Measurements from ENCODE around the gene CCDC102B.
"Not testable (repeated sequence)": the region's sequence is repeated elsewhere in the genome, so short reads cannot be mapped to it uniquely, and the experiment has no call there.

Gene CCDC102B

DNA sequence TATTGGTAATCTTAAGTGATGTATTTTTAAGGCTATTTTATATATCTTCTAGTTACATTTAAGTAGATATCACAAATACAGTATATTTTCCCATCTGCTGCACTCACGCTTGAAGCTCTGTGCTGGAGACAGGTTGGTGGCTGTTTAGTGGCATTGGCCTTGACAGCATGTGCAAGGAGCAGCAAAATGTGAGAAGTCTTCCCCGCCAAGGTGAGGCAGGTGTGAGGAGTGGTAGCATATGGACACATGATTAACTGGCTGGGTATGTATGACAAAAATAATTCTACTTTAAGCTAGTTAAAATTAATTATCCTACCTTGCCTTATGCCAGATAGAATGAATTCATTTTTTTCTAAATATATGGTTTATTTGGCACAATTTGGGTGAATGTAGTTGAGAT is 117.2 kb downstream of the CCDC102B start:
- no peak for DNase-seq

DNA sequence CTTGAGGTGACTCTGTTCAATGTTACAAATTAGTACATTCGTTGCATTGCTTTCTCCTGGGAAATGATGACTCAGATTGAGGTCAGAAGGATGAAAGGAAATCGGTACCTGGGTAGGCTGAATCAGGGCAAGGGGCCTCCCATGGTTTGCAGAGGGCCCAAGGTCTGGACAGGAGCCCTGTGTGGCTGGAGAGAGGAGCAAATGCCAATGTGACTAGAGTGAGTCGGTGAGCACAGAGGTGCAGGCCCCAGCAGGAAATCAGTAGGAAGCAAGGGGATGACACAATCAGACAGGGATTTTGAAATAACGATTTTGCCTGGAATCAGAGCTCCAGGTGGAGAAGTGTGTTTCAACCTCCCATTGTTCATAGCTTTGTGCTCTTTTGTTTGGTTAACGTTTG is 118.9 kb downstream of the CCDC102B start:
- DNase-seq: no peak

DNA sequence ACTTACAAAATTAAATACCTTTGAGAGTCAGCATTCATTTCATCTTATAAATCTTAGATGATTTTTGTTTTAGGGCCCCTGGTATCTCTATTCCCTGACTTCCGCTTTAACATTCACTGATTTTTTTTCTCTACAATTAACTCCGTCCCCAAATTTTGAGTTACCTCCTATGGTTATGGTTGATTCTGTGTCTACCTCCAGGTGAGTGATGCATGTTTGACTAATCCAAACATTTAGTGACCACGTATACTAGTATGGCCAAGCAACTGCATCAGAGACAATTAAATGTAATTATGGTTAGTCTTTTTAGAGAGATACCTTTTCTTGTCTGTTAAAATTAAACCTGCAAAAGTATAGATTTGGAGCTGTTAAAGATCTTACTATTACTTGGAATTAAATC is 120.3 kb downstream of the CCDC102B start:
- no peak for DNase-seq

DNA sequence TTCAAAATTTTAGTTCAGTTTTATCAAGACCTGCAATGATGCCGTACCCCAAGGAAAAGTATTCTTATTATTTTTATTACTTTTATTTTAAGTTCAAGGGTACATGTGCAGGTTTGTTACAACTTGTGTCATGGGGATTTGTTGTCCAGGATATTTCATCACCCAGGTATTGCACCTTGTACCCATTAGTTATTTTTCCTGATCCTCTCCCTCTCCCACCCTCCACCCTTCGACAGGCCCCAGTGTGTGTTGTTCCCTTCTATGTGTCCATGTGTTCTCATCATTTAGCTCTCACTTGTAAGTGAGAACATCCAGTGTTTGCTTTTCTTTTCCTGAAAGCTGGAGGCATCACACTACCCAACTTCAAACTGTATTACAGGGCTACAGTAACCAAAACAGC is 122.0 kb downstream of the CCDC102B start:
- no peak for DNase-seq

DNA sequence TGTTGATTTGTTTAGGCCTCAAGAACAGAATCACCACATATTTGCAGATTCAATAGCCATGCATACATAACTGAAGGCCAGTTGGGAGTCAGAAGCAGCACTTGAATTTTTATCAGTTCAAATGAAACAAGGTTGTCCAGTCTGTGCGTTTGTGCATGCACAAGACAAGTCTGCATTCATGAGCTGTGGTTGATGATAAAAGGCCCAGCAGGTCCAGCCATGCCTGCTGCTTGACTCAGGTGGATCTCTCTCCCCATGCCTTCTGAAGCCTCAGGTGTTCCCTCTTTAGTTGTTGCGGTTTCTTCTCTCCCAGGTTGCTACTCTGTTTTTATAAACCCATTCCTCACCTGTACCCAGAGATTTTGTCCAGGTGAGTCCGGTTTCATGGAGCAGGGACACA is 124.5 kb downstream of the CCDC102B start:
- DNase-seq: no peak

DNA sequence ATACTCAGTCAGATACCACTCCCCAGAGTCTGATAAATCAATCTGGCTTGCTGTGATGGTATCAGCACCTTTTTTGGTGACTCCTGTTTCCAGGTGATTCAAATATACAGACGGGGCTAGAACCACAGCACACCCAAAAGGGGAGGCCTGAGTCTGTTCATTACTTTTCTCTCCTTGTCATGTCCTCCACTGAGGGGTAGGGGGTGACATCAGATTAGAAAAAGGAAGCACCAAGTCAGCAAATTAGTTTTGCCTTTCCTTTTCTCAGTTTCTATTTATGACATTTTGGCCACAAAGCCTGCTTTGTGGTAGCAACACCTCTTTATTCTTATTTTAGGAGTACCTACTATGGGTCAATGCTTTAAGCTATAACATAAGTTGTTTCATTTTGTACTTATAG is 127.4 kb downstream of the CCDC102B start:
- no peak for DNase-seq

DNA sequence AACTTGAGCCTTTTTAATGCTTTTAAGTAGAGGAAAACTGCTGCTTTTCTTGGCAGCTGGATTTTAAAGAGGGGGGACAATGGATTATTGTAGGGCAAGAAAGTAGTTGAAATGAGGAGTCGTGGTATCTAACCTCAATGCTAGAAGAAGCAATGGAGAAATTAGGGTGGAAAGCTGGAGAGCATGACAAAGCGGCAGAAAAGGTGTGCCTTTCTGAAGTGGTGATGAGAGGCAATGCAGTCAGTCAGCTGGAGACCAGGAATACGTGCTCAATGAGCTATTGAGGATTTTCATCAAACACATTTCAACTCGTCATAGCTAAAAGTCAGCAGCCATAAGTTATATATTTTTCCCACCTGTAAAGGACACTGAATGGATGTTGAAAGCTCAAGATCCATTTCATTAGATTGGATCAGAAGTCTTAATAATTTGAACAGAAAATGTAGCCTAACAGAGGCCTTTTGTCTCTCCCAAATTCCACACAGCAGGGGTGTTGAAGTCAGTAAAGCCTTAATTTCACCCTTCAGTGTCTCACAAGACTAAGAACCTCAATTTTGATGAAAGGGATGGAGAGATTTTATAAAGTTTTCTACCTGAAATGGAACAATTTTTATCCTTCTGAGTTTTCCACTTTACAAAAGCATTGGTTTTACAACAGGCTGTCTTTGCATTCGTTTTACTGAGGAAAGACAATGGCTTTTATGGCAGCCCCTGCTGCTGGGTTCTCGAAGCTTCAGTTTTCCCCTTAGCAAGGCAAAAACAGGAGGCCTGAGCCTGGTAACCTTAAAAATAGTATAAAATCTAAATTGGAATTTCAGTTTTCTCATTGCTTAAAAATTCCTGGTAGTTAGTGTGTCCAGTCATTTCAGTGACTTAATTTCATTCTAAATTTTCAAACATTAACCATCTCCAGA is 131.1 kb downstream of the CCDC102B start:
- no peak for DNase-seq

DNA sequence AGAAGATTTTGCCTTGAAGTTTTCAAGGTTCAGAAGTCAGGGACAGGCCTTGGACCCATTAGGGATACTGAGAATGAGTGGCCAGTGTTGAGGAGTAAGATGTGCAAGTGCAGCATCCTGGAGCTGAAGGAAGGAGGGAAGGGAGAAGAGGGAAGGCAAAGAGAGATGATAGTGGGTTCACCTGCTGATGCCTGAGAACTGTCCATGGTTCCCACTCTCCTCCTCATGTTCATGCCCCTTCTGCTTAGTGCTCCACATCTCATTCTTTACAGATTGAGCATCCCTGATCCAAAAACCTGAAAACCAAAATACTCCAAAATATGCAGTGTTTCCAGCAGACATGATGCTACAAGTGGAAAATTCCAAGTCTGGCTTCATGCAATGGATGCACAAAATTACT is 137.8 kb downstream of the CCDC102B start:
- DNase-seq: no peak

DNA sequence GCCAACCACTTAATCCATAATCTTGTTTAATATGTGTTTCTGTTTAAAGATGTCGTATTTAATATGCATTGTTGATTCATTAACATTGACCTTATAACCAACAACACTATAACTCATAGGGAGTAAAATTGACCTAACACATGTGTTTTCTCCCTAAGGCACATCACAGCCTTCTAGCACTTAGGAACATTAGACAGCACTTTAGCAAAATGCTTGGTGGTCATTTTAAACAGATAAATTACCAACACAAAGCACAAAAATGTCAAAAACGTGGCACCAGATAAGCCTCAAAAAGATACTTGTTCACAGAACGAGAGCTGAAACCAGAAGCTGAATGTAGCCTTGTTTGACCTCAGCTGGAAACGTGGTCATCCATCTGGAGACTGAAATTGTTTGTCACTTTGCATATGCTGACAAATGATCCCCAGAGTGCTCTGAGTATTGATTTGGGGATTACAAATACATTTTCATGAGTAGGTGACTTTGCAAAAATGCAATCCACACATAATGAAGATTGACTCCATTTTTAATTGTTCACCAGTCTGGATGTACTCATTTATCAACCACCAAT is 139.2 kb downstream of the CCDC102B start:
- DNase-seq: no peak

DNA sequence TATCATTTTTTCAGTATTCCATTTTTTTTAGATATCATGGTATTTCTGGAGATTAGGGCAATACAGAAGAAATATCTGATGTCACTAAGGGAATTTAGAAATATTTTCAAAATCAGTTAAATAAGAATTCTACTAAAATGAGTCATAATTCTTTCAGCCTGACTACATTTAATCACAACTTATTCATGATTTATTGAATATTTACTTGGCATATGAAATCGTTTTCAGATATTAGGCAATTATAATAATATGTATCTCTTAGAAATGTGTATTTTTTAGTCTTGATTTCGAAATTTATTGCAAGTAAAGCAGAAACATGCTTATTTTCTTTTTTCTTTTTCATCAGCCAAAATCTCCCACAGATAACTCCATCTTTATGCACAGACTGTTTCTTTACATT is 142.2 kb downstream of the CCDC102B start:
- no peak for DNase-seq

DNA sequence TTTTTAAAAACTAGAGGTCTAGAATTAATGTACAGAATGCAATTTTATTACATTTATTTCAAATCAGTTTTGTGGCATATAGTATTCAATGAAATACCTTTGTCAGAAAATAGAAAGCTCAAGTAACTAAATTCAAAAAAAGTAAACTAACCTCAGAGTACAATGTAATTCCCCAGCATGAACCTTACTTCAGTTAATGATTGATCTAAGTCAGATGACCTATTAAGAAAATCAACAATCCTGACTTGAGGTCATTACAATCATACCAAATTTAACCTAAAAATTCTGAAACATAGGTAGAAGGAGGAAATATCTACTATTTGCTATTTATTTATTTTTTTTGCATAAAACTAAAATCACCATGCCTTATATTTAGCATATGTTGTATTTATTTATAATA is 142.9 kb downstream of the CCDC102B start:
- DNase-seq: no peak

DNA sequence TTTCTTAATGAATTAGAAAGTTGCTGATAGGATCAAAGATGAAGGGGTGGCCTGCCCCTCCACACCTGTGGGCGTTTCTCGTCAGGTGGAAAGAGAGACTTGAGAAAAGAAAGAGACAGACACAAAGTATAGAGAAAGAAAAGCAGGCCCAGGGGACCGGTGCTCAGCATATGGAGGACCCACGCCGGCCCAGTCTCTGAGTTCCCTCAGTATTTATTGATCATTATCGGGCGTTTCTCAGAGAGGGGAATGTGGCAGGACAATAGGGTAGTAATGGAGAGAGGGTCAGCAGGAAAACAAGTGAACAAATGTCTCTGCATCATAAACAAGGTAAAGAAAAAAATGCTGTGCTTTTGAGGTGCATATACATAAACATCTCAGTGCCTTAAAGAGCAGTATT is 144.3 kb downstream of the CCDC102B start:
- no peak for DNase-seq

DNA sequence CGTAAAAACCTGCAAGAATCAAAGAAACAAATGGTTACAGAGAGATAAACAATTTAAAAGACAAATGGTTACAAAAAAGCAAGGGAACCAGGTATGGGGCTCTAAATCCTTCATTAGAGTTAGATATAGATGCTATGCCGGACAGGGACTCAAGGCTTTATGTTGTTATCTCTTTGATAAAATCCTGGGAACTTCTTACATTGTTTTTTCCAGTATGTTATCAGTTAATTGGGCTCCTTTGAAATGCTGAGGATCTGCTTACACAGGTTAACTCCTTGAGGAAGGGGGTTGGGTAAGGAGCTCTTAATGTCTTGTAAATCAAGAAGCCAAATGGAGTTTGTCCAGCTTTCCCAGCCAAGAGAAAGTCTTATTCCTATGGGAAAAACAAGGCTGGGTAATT is 146.0 kb downstream of the CCDC102B start:
- not testable (repeated sequence) for DNase-seq

DNA sequence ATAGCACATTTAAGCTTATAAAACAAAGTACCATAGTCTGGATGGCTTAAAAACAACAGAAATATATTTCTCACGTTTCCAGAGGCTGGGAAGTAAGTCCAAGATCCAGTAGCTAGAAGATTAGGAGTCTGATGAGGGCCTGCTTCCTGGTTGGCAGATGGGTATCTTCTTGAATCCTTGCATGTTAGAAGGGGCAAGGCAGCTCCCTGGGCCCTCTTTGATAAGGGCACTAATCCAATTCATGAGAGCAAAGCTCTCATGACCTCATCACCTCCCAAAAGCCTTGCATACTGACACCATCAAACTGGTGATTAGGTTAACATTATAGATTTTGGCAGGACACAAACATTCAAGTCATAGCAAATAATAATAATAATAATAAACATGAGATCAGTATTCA is 146.4 kb downstream of the CCDC102B start:
- no peak for DNase-seq

DNA sequence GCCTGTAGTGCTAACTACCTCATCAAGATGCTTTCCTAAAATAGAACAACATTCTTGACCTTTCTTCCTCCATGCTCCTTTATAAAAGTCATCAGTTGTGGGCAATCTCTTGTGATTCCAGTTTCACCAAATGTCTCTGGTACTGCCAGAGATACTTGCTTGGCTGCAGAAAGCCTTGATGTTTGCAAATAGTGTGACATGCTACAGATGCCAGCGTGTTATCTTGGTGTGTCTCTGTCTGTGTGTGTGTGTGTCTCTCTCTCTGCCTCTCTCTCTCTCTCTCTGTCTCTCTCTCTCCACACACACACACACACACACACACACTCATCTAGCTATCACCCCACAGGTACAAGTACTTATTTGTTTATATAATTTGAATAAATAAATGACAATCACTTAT is 146.9 kb downstream of the CCDC102B start:
- DNase-seq: no peak

DNA sequence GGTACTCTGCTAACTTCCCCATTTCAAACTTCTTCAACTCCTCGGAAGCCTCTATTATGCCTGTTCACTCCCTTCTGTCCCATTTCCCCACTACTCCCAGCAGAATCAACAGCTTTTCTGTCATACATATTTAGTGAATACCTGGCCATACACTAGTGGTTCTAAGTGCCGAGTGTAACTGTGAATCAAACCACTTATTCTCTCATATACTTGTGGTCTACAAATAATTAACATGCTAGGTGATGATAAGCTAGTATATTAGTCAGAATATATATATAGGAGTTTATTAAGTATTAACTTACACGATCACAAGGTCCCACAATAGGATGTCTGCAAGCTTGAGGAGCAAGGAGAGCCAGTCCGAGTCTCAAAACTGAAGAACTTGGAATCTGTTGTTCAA is 150.7 kb downstream of the CCDC102B start:
- no peak for DNase-seq

DNA sequence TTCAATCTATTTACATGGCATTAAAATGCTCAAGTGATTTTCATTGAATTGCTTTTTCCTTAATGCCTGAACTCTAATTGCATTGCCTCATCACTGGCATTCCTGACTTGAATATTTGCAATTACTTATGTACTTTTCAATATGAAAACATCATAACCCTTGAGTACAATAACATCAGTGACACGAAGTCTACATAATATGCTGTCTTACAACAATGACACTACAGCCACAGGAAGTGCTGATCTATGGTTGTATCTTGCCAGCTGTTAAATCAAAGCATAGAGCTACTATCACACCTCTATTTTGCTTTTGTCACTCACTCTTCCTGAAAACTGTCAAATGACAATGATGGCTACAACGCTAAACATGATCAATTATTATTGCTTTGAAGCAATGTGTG is 156.9 kb downstream of the CCDC102B start:
- DNase-seq: no peak

DNA sequence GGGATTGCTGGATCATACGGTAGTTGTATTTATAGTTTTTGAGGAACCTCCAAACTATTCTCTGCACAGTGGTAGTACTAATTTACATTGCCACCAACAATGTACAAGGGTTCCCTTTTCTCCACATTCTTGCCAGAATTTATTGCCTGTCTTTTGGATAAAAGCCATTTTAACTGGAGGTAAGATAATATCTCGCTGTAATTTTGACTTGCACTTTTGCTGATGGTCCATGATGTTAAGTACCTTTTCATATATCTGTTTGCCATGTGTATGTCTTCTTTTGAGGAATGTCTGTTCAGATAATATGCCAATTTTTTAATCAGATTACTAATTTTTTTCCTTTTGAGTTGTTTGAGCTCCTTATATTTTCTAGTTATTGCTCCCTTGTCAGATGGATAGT is 158.8 kb downstream of the CCDC102B start:
- no peak for DNase-seq

DNA sequence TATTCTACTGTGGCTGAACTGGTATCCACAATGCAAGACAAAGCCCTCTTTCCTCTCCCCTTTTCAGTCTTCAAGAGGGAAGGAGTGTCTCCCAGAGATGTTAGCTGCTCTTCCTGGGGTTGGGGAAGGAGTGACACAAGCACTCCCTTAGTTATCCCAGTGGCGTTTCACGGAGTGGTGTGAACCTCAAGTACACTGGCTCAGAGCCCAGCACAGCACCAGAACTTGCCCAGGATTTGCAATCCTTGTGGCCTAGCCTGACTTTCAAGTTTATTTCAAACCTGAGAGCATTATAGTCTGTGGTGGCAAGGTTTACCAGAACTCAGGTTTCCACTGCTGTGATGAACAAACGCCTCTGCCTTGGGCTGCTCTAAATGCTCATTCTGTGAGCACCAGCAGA is 162.5 kb downstream of the CCDC102B start:
- no peak for DNase-seq

DNA sequence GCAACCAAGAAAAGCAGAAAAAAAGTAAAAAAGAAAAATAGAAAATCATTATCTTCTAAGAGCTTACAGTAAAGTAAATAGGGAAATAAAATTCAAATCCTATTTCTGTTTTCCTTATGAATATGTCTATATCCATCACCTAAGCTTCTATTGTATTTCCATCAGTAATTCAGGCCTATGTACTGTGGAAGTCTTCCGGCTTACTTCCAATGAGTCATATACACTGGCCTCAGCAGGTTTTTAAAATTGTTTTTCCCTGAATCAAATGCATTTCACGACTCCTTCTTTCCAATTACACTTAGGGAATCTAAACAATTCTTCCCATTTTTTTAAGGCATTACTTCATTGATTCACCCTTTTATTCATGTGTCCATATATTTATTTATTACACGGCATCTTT is 164.7 kb downstream of the CCDC102B start:
- DNase-seq: no peak

DNA sequence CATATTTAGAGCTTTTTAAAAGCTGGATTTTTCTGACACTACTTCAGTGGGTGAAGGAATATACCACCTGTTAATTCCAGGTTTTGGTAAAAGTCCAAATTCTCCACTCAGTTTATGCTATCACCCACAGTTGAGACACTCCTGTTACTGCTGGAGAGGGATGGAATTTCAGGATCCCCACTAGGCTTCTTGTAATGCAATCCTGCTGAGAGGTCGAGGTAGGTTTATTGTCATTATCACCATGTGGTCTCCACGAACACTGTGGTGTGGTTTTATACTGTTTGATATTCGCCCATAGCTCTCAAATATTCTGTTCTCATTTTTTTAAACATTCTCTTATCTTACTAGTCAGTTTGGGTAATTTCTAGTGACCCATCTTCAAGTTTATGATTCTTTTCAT is 167.9 kb downstream of the CCDC102B start:
- no peak for DNase-seq

DNA sequence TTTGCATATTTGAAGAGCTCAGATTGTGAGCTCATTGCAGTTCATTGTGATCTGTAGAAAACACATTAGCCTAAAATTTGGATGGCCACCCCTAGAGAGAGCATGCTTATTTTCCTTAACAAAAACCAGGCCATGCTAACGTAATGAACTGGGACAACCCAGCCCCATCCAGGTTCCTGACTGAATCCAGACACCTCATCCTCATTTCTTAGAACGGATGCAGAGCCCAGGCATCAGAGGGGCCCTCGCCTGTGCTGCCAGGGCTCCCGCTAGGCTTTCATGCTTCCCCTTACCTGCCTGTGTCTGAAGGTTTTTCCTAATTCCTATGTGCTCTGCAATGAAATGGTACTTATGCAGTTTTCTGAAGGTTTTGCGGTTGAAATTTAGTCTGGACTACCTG is 171.1 kb downstream of the CCDC102B start:
- no peak for DNase-seq

DNA sequence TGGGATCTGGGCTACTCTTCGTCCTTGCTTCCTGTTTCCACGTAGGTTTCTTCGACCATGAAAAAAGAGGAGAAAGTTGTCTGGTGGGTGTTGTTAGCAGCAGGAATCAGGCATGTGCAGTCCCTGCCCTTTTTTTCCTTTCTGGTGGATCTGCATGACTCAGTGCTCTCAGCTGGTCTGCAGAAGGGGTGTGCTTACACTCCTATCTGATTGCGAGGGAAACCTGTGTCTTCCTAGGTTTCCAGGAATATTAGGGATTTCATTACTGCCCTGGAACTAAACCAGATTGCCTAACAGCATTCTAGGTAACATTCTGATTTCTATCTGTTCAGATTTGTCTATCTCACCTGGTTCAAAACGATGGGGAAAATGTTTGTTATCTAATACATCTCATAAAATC is 174.3 kb downstream of the CCDC102B start:
- no peak for DNase-seq

DNA sequence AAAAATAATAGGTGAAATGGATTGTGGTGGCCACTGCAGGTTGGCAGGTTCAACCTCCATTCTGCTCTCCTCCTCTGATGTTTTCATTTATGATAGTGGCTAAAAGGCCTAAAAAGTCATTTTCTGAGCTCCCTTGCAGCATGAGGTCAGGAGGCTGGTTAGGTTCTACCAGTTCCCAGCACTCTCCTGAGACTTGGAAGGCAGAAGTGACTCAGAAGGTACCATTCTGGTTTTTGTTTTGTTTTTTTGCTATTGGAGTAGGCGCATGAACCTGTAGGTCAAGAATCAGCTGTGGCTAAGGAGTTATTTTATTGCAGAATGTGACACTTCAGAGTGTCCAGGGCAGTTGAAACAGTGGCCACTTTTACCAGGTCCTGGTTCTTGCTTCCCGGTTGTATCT is 181.9 kb downstream of the CCDC102B start:
- DNase-seq: no peak

DNA sequence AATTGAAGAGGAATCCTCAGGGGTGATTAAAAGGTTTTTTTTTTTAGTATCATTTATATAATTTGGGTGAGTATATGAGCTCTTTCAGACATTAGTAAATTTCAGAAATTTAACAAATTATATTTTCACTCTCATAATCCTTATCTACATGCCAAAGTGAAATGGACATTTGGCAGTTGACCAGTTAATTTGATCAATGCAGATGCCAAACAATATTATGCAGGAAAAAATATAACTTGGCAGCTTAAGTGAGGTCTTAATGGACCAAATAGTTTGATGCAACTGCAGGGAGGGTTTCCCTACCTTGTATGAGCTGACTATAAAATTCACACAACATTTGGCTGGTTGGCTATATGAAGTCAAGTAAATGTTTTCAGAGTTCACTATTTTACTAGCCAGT is 185.2 kb downstream of the CCDC102B start:
- no peak for DNase-seq
